IPS-20b (cell line): ENCODE measurements around the gene GSG1L.

Source experiments
- H3K27ac ChIP-seq: one replicate; pipeline ENCODE4 v1.5.1; 2013; ENCODE audit warnings: low read length
- H3K27me3 ChIP-seq: 2 replicates; pipeline ENCODE4 v1.6.1; 2013; ENCODE audit warnings: mild to moderate bottlenecking, low read length, inconsistent platforms; ENCODE audit not compliant: insufficient read depth
- H3K36me3 ChIP-seq: 2 replicates; pipeline ENCODE4 v1.6.1; 2013; ENCODE audit warnings: low read depth, mild to moderate bottlenecking, inconsistent platforms, low read length, moderate library complexity; ENCODE audit not compliant: insufficient read depth
- H3K4me1 ChIP-seq: 2 replicates; pipeline ENCODE4 v1.6.1; 2013; ENCODE audit warnings: mild to moderate bottlenecking, control low read depth, inconsistent platforms, low read length, moderate library complexity; ENCODE audit not compliant: insufficient read depth
- H3K4me3 ChIP-seq: 2 replicates; pipeline ENCODE4 v1.5.1; 2013; ENCODE audit warnings: mild to moderate bottlenecking, low read length, inconsistent platforms
- H3K9ac ChIP-seq: 2 replicates; pipeline ENCODE4 v1.6.1; 2013; ENCODE audit warnings: low read depth, mild to moderate bottlenecking, inconsistent platforms, low read length, moderate library complexity
- H3K9me3 ChIP-seq: 2 replicates; pipeline ENCODE4 v1.6.1; 2013; ENCODE audit warnings: mild to moderate bottlenecking, low read depth, low read length, inconsistent platforms; ENCODE audit not compliant: insufficient read depth

GSG1L gene

DNA sequence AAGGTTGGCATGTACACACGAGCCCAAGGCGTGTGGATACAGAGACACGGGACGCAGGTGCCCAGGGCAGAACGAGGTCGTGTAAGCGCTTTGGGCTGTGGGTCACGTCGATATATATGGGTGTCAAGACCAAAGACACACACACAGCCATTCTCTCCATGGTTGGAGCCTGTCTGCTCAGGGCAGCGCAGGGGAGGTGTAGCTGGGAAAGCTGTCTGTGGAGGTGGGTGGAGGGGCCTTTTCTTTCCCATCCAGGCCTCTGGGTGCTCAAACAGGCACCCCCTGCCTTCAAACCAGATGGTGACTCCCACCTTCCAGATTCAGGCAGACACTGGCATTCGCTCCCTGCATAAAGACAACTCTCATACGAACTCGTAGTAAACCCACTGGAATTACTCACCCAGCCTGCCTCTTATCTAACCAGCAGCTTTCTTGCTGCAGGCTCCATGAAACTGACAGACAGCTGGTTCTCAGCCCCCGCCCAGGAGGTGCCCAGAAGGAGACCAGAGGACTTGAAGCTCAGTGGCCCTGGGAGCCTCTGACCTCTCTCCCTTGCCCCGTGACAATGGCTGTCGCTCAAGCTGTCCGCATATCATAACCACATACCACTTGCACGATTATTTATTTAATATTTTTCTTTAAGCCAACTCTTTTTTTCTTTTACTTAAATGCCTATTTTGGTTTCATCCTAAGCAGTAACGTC lies 276.4 kb downstream of the GSG1L start:
- H3K36me3 ChIP-seq: no peaks in the 10 kb centered on the region
- no peak overlapping the region for H3K9ac ChIP-seq
- H3K9me3 ChIP-seq: no peaks in the 10 kb centered on the region
- H3K4me3 ChIP-seq: no peak overlapping the region
- no peak overlapping the region for H3K27ac ChIP-seq
- no peaks in the 10 kb centered on the region for H3K27me3 ChIP-seq
- no peaks in the 10 kb centered on the region for H3K4me1 ChIP-seq

DNA sequence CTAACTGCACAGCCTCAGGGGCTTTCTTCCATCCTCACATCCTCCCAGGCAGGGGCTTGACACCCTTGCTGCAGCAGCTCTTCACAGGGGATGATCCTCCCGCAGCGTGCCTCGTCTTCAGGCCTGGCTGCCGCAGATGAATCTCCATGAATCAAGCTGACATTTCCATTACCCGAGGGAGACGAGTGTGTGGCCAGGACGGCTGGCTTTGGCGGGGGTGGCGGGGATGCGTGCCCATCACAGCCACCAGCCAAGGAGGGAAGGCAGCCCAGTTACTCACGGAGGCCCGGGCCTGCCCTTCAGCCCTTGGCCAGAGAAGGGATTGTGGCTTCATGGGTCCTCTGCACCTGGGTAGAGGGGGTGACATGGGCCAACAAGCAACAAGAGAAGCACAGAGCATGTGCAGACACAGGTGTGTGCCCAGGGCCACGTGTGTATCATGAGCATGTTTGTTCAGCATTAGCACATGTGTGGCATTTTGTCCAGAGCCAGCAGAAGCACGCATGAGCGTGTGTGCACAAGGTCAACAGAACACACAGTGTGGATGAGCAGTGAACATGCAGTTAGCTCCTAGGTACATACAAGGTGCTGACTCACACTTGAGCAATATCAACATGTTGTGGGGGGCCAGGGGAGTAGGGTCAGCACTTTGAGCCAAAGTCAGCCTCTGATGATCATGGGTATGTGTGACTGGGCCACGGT lies 277.1 kb downstream of the GSG1L start:
- Histone ChIP-seq H3K36me3 (no peaks in the 10 kb centered on the region), H3K27me3 (no peaks in the 10 kb centered on the region), H3K27ac (no peak overlapping the region), H3K9me3 (no peaks in the 10 kb centered on the region), H3K4me1 (no peaks in the 10 kb centered on the region), H3K9ac (no peak overlapping the region), H3K4me3 (no peak overlapping the region)

DNA sequence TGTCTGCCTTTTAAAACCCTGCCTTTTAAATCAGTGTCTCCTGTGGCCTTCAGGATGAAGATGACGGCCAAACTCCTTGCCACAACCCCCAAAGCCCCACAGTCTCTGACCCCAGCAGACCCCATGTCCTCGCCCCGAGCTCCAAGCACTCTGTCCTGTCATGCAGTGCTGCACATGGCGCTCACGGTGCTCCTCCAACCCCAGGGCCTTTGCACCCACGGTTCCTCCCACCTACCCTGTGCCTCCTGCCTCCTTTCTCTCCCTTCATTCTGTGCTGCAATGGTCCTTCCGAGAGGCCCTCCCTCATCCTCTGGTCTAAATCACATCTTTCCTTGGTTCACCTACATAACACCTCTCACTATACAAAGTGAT lies 278.2 kb downstream of the GSG1L start:
- no peaks in the 10 kb centered on the region for H3K27me3 ChIP-seq
- H3K36me3 ChIP-seq: no peaks in the 10 kb centered on the region
- H3K9ac ChIP-seq: no peak overlapping the region
- H3K9me3 ChIP-seq: no peaks in the 10 kb centered on the region
- H3K27ac ChIP-seq: no peak overlapping the region
- no peak overlapping the region for H3K4me3 ChIP-seq
- H3K4me1 ChIP-seq: no peaks in the 10 kb centered on the region

- Histone ChIP-seq H3K27ac (no peak overlapping the region), H3K4me3 (no peak overlapping the region), H3K4me1 (no peaks in the 10 kb centered on the region), H3K9me3 (no peaks in the 10 kb centered on the region), H3K27me3 (no peaks in the 10 kb centered on the region), H3K9ac (no peak overlapping the region), H3K36me3 (no peaks in the 10 kb centered on the region)
Measured at GRCh38 chr16:27784351-27785306, 278.9 kb downstream of the GSG1L start.

DNA sequence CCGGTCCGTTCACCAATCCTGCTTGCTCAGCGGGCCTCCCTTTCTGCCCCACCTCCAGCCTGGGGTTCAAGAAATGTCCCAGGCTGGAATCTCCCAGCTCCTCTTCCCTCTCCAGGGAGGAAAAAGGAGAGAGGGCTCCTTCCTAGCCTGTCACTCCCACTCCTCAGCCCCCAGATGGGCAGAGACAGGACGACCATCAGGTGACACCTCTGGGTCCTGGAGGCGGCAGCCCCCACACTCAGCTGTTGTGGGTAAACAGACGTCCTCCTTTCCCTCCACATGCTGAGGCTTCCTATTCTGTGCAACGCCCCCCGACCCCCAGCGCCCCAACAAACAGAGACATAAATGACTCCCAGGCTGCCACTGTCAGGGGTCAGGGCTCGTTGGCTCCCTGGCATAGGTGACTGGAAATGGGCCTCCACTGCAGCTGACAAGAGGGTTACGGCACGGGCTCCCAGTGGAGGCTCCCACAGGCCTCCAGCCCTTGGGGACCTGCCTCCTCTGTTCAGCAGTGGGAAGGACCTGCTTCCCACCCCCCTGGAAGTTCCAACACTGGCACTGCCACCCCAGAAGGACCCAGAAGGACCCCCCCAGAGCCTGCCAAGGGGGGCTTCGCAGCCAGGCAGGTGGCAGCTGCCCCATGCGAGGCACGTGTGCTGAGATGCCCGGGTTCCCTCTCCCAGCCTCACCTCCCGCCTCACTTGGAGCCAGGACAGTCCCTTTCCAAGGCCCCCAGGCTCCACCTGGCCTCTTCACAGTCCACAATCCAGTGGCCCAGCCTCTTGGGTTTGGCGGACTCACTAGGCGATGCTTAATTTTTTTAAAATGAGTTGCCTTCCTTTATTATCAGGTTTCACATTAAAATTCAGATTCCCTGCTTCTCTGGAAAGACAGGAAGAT lies 281.3 kb downstream of the GSG1L start:
- no peak overlapping the region for H3K9ac ChIP-seq
- H3K27me3 ChIP-seq: no peaks in the 10 kb centered on the region

GRCh38 chr16:27781195-27781524 lies 282.4 kb downstream of the GSG1L start:
- Histone ChIP-seq H3K9me3 (no peaks in the 10 kb centered on the region), H3K4me1 (no peaks in the 10 kb centered on the region), H3K4me3 (no peak overlapping the region), H3K27me3 (no peaks in the 10 kb centered on the region), H3K9ac (no peak overlapping the region), H3K36me3 (no peaks in the 10 kb centered on the region), H3K27ac (no peak overlapping the region)

More for the DNA sequence above, 281.3 kb downstream of the GSG1L start:
- no peak overlapping the region for H3K27ac ChIP-seq
- H3K36me3 ChIP-seq: no peaks in the 10 kb centered on the region
- H3K9me3 ChIP-seq: no peaks in the 10 kb centered on the region
- H3K4me3 ChIP-seq: no peak overlapping the region
- H3K4me1 ChIP-seq: no peaks in the 10 kb centered on the region

DNA sequence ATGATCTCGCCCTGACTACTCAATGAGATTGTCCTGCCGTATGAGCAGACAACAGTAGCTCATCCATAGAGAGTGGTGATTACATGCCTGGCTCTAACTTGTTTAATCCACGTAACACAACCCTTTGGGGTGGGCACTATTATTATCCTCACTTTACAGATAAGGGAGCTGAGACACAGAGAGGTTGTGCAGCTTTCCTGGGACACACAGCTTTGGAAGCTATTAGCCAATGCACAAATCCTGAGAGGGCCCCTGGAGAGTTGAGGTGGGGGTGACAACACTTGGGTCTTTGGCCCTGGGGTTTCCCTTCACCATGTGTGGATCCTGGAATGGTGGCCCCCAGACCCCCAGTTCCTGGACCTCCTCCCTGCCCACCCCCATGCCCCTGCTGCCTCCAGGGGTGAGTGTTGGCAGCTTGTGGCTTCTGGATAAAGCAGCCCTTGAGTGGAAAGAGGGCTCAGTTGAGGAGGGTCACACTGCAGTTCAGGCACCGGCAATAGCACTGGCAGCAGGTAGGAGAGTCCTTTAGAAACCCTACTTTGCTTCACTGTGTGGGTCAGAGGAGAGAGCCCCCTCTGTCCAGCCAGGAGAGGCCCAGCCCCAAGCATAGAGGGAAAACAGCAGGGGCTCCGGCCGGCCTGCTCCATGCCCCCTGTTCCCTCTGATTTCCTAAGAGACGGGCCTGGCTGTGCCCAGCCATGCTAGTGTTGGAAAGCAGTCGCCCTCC lies 282.9 kb downstream of the GSG1L start:
- Histone ChIP-seq H3K27ac (no peak overlapping the region), H3K9ac (no peak overlapping the region), H3K27me3 (no peaks in the 10 kb centered on the region), H3K4me1 (no peaks in the 10 kb centered on the region), H3K36me3 (no peaks in the 10 kb centered on the region), H3K4me3 (no peak overlapping the region), H3K9me3 (no peaks in the 10 kb centered on the region)

DNA sequence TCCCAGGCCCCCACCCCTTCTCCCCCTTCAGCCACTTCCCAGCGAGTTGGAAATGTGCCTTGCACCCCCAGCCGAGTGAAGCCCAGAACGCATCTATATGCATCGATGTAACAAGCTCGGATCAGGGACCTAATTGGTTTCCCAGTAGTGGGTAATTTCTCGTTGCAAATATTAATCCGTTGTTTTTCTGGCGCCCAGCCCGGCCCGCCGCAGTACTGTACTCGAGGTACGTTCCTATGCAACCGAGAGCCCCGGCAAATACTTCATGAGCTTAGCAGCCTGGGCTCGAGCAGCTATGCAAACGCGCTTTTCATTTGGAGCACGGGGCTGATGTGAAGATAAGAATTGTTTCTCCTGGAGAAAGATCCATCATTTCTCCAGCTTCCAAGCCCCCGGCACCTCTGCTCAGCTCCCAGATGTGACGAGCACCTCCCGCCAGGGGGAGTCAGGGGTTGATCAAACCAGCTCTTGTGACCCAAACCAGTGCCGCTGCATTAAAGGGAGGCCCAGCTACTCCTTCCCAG lies 283.8 kb downstream of the GSG1L start:
- no peak overlapping the region for H3K9ac ChIP-seq
- no peaks in the 10 kb centered on the region for H3K27me3 ChIP-seq
- no peak overlapping the region for H3K27ac ChIP-seq
- H3K4me1 ChIP-seq: no peaks in the 10 kb centered on the region
- no peaks in the 10 kb centered on the region for H3K9me3 ChIP-seq
- no peak overlapping the region for H3K4me3 ChIP-seq
- H3K36me3 ChIP-seq: no peaks in the 10 kb centered on the region

DNA sequence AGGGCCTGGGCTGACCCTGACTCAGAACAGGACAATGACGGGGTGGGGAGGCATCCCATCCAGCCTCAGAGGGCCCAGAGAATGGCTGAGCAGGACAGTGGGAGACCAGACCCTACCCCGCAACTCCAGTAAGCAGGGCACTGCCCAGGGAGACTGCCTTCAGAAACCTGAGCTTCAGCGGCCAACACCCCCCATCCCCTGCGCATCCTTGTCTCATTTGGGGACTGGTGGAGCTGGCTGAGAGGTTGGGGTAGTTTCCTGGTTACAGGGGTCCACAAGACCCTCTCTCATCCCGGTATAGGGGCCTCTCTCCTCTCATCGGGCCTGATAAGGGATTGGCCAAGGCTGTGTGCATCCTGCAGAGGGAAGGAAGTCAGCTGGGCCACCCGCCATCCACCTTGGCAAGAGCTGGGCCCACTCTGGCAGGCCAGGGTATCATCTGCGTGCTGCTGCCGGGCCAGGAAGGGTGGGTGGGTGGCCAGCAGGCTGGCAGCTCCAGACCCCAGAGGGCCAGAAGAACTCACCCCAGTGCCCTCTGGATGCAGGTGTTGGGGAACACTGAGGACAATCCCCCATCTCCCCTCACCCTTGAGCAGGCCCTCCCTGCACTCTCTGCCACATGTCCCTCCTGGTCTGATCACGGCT lies 284.5 kb downstream of the GSG1L start:
- no peaks in the 10 kb centered on the region for H3K27me3 ChIP-seq
- no peaks in the 10 kb centered on the region for H3K9me3 ChIP-seq
- H3K9ac ChIP-seq: no peak overlapping the region
- no peaks in the 10 kb centered on the region for H3K4me1 ChIP-seq
- H3K4me3 ChIP-seq: no peak overlapping the region
- no peaks in the 10 kb centered on the region for H3K36me3 ChIP-seq
- H3K27ac ChIP-seq: no peak overlapping the region

DNA sequence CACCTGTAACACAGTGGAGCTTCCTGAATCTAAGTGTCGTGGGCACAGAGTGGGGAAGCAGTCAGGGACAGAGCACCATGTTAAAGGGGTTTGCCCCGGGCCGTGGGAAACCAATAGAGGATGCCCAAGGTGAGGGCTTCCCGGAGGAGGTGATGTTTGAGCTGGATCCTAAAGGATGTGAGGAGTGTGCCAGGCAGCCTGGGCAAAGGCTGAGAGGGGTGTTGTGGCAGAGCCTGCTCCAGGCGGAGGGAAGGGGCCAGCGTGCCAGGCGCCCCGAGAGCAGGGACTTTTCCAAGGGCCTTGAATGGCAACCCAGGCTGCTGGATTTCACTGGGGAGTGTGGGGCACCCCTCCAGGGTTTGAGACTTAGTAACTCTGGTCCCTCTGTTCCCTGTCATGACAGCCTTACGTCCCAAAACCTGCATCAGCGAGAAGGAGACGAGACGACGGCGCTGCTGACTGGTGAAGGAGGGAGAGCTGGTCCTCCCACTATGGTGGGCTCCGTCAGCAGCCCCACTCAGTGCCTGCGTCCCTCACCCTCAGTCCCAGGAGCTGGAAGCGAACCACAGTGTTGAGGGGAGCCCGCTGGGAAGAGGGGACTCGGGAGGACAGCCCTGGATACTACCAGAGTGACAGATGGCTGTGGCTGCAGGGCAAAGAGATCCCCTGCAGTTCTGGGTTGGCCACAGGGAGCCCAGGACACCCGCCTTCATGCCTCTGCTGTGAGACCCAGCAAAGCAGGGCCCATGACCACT lies 285.2 kb downstream of the GSG1L start:
- no peak overlapping the region for H3K27ac ChIP-seq
- H3K4me1 ChIP-seq: no peaks in the 10 kb centered on the region
- H3K9me3 ChIP-seq: no peaks in the 10 kb centered on the region
- H3K9ac ChIP-seq: no peak overlapping the region
- no peaks in the 10 kb centered on the region for H3K27me3 ChIP-seq
- H3K36me3 ChIP-seq: no peaks in the 10 kb centered on the region
- no peak overlapping the region for H3K4me3 ChIP-seq
